Skin of body (tissue), 2 donors: ENCODE data around the gene LY6G6C. TPM values are rescaled to one million over a fixed set of nuclear protein-coding genes. Genes with fewer than 3 reads are reported as not detected.
"Not testable (repeated sequence)": the region's sequence is repeated elsewhere in the genome, so short reads cannot be mapped to it uniquely, and the experiment has no call there.

ENCODE experiments used
- DNase-seq: peaks from one replicate; lab custom pipeline; 2025; lab: John Stamatoyannopoulos, UW
- total RNA-seq: library from RNA; depleted of rRNA; stranded (reverse); fragments of >200 nt; gene quantifications from one replicate; pipeline ENCODE4 v1.2.3, GENCODE V29; 2014

Gene LY6G6C
- total RNA-seq, 1 donor from 2014 or later, result 20.4 TPM

- DNase-seq, result no peak
These were observed 5.6 kb upstream of the LY6G6C start for GRCh38 chr6:31727034-31727716.

- no peak for DNase-seq
These were observed 4.2 kb upstream of the LY6G6C start for GRCh38 chr6:31725502-31726350.

- no peak for DNase-seq
These were observed 2.6 kb upstream of the LY6G6C start for GRCh38 chr6:31723980-31724691.

GRCh38 chr6:31723245-31723979, 1.9 kb upstream of the LY6G6C start, which contains the start of gene MPIG6B:
MPIG6B (plus strand) TSS chr6:31723373; CDS start chr6:31723384, 11 bp downstream.
- DNase-seq, result no peak

- no peak for DNase-seq
These were observed 627 bp upstream of the LY6G6C start for GRCh38 chr6:31722173-31722572.

- DNase-seq, result no peak
These were observed 1.3 kb downstream of the LY6G6C start for GRCh38 chr6:31720196-31720770.

GRCh38 chr6:31719001-31719400, 2.5 kb downstream of the LY6G6C start:
- no peak for DNase-seq

- DNase-seq, result no peak
These were observed 3.3 kb downstream of the LY6G6C start for GRCh38 chr6:31718265-31718664.

GRCh38 chr6:31717499-31718222, 3.9 kb downstream of the LY6G6C start:
- DNase-seq, result no peak

- DNase-seq, result no peak
These were observed 6.3 kb downstream of the LY6G6C start, which contains the start of gene LY6G6D for GRCh38 chr6:31715022-31715958. LY6G6D (plus strand) TSS chr6:31715348; CDS start chr6:31715356, 8 bp downstream.

- DNase-seq, result no peak
These were observed 7.4 kb downstream of the LY6G6C start for GRCh38 chr6:31713991-31714684.

- DNase-seq, result no peak
These were observed 8.1 kb downstream of the LY6G6C start for GRCh38 chr6:31713465-31713864.

- DNase-seq, result no peak
These were observed 9.2 kb downstream of the LY6G6C start for GRCh38 chr6:31712296-31712695.

- no peak for DNase-seq
These were observed 10.3 kb downstream of the LY6G6C start for GRCh38 chr6:31711233-31711632.

GRCh38 chr6:31710523-31711219, 10.9 kb downstream of the LY6G6C start:
- no peak for DNase-seq

GRCh38 chr6:31709157-31709556, 12.4 kb downstream of the LY6G6C start:
- not testable (repeated sequence) for DNase-seq

GRCh38 chr6:31708224-31708623, 13.3 kb downstream of the LY6G6C start:
- no peak for DNase-seq

GRCh38 chr6:31707701-31708100, 13.8 kb downstream of the LY6G6C start:
- DNase-seq, result no peak
